IPS-NIHi11 (cell line): ENCODE data around the gene SAP30L.

Experiments used
- DNase-seq: peaks from one replicate; pipeline ENCODE4 v3.0.0; 2012; ENCODE audit warnings: mixed read lengths, low spot score

SAP30L gene

GRCh38 chr5:154481584-154482381 lies 36.0 kb downstream of the SAP30L start:
- DNase-seq, result no peak

GRCh38 chr5:154482528-154483449 lies 37.0 kb downstream of the SAP30L start:
- no peak for DNase-seq

GRCh38 chr5:154483654-154484392 lies 38.0 kb downstream of the SAP30L start:
- DNase-seq, result no peak

DNA sequence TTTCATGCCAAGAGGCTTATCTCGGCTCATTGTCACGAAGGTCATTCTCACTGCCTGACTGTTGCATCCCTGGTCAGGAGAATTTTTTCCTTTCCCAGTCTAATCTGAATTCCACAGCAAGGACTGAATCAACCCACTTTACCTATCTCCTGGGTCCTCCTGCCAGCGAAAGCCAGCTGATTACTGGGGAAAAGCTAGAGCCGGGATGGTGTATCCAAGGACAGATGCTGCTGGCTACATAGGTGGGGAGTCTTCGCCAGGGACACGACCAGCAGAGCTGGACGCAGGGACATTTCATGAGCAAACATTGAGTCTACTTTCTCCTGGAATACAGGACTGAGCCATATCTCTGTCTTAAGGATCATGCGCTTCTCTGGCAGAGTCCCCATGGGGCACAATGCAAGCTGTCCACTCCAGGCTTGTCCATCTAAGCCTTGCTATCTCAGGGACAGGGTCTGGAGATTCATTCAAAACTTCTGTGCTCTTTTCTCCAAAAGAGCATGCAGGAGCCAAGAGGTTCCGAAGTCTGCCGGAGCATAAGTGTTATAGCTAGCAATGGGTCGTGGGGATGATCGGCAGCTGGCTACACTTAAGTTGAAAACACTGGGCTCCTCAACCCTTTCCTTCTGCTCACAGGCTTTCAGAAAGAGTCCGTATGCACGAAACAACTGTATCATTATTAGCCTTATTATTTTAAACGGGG lies 38.7 kb downstream of the SAP30L start:
- DNase-seq, result no peak

DNA sequence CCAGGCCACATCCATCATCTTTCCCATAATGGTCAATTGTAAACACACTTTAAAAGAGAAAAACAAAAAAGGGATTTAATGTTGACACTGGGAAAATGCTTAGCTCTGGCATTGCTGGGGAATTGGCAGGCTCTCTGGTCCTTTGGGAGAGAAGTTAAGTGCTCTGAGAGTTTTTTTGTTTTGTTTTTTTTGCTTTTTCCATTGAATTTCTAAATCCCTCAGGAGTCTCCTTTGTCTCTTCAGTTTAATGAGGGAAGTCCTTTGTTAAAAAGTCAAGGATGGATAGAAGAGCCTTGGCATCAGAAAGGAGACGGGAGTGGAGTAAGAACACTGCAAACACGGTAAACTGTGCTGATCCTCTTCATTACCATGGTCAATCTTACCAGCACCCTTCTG lies 39.3 kb downstream of the SAP30L start:
- DNase-seq, result no peak

GRCh38 chr5:154485850-154486426 lies 40.1 kb downstream of the SAP30L start:
- no peak for DNase-seq

DNA sequence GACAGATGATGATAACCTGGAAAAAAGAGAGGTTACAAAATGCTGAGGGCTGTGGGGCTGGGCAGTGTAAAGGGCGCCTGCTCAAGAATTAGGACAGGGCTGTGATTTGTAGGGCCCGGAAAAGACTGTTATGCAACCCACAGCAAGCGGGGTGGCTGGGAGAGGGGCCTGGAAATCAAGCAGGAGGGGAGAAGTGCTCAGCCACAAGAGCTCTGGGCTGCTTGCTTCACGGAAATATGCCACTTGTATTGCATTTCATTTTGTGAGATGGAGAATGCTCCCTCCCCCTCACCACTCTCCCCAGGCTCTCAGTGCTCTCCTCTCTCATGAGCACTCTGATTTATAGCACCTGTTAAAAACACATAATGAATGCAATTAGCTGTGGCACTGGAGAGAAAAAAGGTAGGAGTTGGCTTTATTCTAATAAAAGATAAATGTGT lies 40.6 kb downstream of the SAP30L start:
- DNase-seq, result no peak

DNA sequence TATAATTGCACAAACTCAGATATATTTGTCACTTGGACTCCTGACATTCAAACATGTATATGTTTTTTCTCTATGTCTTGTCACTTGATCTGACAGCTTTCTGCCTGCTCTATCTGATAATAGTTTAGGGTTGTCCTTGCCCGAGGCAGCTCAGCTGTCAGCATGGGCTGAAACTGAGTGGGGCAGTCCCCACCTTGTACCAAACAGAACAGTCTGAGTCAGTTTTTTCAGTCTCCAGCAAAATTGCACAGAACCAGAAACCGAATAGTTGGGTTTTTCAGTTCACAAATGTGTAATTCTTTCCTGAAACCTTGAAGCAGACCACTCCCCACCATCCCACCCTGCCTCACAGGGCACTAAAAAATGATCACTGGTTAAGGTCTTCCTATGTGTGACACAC lies 41.7 kb downstream of the SAP30L start:
- DNase-seq, result no peak

DNA sequence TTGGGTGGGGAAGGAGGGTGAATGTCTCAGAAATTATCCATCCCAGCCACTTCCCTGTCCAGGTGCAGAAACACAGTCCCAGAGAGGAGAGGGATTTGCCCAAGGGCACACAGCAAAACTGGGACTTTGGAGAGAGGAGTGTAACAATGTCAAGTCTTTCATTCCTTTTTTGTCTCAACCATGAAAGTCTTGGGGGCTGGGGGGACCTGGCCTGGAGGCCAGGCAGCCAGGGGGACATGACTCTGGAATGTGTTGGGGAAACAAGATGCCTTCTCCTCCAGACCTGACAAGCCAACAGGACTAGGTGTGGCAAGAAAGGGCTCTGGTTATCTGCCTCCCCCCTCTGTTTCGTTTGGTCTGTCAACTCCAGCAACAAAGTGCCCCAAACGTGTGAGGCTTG lies 46.1 kb downstream of the SAP30L start:
- no peak for DNase-seq

DNA sequence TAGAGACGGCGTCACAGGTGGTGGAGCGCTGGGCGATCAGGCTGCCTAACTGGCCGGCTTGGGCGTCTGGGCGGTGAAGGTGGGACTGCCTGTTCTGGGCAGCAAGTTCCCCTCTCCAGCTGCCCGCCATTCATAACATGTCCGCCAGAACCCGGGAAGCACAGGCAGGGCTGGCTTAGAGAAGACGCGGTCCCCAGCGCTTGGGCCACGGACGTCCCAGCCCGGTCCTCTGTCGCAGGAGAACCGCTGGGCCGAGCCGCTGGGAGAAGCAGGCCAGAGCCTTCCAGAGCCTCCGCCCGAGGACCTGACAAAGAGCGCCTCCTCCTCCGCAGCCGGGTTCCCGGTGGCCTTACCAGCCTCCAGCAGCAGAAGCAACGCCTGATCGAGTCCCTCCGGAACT lies 47.5 kb downstream of the SAP30L start:
- DNase-seq, result no peak

DNA sequence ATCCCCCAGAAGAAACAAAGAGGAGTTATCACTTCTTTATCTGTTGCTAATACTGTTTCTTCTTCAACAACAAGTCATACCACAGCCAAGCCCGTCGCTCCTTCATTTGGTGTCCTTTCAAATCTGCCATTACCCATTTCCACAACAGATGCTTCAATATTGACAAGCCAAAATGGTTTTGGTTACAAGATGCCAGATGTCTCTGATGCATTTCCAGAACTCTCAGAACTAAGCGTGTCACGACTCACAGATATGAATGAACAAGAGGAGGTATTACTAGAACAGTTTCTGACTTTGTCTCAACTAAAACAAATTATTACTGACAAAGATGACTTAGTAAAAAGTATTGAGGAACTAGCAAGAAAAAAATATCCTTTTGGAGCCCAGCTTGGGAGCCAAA lies 48.2 kb downstream of the SAP30L start:
- DNase-seq, result no peak

- no peak for DNase-seq
These were observed 52.8 kb downstream of the SAP30L start for GRCh38 chr5:154498591-154498990.

DNA sequence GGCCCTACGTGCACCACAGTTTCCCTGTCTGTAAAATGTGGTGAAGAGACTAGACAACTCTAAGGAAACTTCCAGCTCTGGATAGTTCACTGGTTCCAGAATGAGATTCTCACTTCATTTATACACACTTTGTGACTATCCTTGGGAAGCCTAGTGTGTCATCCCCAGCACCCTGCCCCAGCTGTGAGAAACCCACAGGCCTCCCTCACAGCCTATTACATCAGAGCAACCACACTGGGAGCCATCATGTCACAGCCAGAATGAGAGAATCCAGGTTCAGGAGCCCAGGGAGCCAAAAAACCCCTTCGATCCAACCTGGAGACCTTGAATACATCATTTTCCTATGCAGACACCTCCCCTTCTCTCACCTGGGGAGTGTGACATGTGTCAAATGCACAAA lies 53.2 kb downstream of the SAP30L start:
- no peak for DNase-seq

DNA sequence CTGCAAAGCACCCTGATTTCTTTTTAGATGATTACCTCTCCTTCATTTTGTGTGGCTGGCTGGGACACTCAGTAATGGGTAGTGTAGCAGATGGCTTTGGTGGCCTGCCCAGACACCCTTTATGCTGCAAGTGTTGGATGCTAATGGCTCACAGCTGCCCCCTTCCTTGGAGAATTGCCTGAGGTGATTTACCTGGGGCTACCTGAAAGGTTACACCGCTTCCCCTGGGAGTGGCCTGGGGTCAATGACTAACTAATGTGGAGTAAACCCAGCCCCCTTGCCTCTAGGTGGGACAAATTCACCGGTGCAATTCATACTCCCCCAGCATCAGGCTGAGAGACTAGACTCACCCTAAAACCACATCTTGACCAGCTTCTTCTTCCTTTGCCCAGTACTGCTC lies 55.8 kb downstream of the SAP30L start:
- no peak for DNase-seq

DNA sequence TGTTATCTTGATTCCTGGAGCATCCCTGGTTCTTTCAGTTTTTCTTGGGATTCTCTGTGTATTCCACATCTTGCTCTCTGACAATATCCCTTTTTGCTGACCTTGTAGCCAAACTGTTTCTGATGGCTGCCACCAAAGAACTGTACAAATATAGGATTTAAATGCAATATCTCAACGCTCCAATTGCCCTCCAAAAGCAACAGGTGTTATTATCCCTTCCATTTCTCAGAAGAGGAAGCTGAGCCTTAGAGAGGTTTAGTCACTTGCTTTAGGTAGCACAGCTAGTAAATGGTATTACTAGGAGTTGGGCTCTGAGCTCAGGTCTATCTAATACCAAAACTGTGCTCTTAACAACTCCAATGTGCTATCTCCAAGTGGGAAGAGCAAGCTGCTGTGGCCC lies 56.4 kb downstream of the SAP30L start:
- DNase-seq, result no peak

- DNase-seq, result no peak
These were observed 57.9 kb downstream of the SAP30L start for GRCh38 chr5:154503698-154504039.

DNA sequence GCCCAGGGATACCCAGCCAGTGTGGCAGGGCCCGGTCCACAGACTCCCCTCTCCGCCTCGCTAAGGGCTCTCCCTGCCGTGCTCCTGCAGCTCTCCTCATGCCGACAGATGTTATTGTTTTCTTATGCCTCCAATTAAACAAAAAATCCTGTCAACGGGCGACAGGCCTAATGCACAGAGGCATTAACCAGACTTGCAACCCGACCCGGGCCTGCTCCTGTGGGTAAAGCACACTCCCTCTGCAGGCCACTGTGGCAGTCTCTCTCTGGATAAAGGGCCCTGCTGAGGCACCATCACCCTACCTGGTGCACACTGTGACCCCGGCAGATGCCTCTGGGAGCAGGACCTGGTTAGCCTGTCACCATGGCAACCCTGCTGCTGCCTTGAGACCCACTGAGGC lies 59.8 kb downstream of the SAP30L start:
- peak; percentile 59 for DNase-seq

DNA sequence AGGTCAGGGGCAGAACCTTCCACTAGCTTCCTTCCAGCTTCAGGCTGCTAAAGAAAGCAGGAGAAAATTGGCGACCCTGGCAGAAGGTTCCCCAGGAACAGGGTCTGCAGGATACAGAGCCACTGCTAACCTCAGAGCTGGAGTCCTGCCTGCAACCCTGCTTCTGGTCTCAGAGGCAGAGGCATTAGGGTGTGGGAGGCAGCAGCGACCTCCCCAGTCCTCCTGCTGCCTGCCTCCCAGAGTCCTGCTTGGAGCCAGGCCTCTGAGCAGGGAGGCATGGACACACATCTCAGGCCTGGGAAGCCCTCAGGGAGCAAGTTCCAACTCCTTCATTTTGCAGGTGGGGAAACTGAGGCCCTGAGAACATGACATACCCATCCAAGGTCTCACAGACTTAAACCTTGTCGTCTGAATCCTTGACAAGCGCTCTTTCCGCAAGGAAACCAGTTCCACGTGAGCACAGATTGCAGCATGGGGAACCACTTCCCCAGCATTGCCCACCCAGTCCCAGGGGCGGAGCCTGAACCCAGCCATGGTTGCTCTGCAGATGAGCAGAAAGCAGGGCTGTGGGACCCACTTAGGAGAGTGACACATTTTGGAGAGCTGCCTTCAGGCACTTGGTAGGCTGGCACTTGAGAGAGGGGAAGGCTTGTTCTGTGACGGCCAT lies 60.4 kb downstream of the SAP30L start:
- no peak for DNase-seq

- DNase-seq, result no peak
These were observed 60.9 kb downstream of the SAP30L start for GRCh38 chr5:154506716-154507080.

GRCh38 chr5:154508114-154508513 lies 62.3 kb downstream of the SAP30L start:
- DNase-seq, result no peak
